ENCODE results near the gene MRS2.

DNA sequence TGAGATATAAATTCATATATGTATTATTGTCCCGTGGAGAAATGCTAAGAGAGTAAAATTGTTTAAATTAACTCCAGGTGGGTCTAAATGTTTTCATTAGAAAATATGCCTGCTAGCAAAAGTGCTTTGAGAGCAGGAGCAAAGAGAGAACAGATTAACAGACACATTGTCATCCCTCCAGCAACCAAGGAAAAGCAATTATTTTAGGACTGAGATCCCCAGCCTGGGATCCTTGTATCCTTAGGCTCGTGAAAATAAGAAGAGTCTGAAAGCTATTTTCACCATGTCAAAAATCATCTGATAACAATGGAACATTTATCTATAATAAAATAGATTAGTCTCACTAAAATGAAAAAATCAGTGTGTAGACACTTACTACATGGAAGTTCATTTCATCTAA, 11.5 kb upstream of the MRS2 start:
- TF ChIP-seq CTCF (IDR thresholded peaks at IDR 0.05; ENCODE audit: poor library complexity, severe bottlenecking) (no peak), TAF1 (IDR thresholded peaks at IDR 0.05; ENCODE audit: low read depth) (no peak), POLR2AphosphoS5 (IDR thresholded peaks at IDR 0.05) (no peak), REST (IDR thresholded peaks at IDR 0.05; ENCODE audit: borderline replicate concordance) (no peak), EZH2 (IDR thresholded peaks at IDR 0.05; ENCODE audit: borderline replicate concordance, insufficient read depth, low read length, poor library complexity, severe bottlenecking) (no peak), SMC3 (conservative IDR thresholded peaks at IDR 0.05; ENCODE audit: poor library complexity) (no peak)
